Cardiac fibroblast (primary cell): ENCODE results near the gene ITGB7.

ENCODE experiments used
- DNase-seq, 2 donors: peaks; one replicate each; pipeline versions ENCODE4 v3.0.0 to v3.0.0-alpha.2; 2010; ENCODE audit warnings: low read depth in 2 of 2
- H3K4me3 ChIP-seq, 2 donors: replicated peaks in 1 of 2; 1 replicate in 1 of 2; 2 replicates in 1 of 2; pipeline ENCODE4 v1.5.1; 2011; ENCODE audit warnings: low read depth in 2 of 2, low read length in 2 of 2, mild to moderate bottlenecking in 2 of 2, moderate library complexity in 1 of 2
- CTCF ChIP-seq: IDR thresholded peaks from one replicate; pipeline ENCODE4 v1.5.1; 2011; ENCODE audit warnings: low read depth, mild to moderate bottlenecking, low read length, inconsistent platforms

Gene ITGB7

GRCh38 chr12:53191885-53192530 lies 15.0 kb downstream of the ITGB7 start:
- no peak for TF ChIP-seq CTCF
- no peak for DNase-seq
- no peak overlapping the region for H3K4me3 ChIP-seq

- H3K4me3 ChIP-seq, result no peak overlapping the region
- TF ChIP-seq CTCF, result no peak
- DNase-seq, result no peak
These were observed 15.8 kb downstream of the ITGB7 start for GRCh38 chr12:53191096-53191884.

DNA sequence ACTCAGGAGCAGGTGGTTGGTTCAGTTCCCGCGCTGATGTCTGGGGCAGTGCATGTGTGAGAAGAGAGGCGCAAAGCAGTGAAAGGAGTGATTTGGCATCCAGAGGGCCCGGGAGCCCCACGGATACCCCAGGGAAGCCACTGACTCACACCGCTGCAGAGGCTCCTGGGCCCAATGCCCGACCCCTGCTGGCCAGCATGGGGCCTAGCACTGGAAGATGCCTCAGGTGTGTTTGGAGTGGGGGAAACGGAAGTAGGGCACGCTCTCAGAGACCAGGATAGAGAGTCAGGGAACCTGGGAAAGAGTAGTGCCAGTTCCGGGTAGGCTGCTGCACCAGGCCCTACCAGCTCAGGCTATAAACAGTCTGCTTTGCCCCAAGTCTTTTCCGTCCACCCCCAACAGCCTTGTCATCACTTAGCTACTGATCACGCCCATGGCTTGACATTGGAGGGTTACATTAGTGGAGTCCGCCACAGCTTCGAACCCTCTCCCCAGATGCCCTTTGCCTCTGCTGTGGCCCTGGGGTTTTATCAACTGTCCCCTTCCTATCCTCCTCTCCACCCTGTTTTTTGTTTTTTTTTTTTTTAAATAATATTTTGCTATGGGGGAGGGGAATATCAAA lies 16.8 kb downstream of the ITGB7 start:
- H3K4me3 ChIP-seq, result no peak overlapping the region
- peak; percentile 96 for TF ChIP-seq CTCF
- DNase-seq, result peak; percentile 76 to 77

DNA sequence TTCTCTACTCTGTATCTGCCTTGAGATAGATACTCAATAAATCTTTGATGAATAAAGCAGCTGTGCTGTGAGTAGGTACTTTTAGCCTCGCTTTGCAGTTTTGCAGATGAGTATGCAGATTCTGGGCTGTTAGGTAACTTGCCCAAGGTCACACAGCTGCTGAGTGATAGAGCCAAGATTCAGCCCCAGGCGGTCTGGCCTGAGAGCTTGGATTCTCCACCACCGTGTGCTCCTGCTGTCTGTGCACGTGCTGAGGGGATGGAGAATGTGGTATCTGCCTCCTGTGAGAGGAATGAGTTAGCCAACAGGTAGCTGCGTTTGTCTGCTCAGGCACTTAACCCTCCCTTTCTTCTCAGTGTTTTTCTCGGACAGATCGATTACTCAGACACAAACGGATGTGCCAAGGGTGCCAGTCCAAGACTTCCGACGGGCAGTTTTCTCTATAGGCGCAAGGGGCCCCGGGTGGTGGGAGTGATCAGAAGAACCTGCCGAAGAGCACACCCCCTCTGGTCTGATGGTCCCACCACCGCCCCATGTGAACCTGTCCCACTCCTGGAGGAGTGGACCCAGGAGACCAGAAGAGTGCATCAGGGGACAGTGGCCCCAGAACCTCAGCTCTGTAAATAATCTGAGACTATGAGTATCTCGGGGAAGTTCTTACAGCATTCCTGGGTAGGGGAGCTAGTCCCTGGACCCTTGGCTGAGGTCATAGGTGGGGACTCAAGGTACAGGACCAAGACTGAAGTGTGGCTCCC lies 19.7 kb downstream of the ITGB7 start:
- no peak for DNase-seq
- H3K4me3 ChIP-seq, result no peak overlapping the region
- no peak for TF ChIP-seq CTCF

DNA sequence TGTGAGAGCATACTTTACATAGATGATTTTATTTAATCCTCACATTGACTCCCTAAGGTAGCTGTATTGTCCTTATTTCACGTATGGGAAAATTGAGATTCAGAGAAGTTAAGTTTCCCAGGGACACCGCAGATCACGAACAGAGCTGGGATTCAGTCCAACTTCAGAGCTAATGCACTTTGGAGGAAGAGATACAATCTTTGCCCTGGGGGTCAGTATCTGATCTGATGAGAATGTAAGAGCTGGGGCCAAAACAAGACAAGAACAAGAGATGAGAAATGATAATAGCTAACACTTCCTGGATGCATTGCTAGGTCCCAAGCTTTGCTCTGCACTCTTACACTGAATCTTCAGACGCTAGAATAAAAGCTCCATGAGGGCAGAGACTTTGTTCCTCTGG lies 20.3 kb downstream of the ITGB7 start:
- no peak overlapping the region for H3K4me3 ChIP-seq
- TF ChIP-seq CTCF, result no peak
- no peak for DNase-seq

DNA sequence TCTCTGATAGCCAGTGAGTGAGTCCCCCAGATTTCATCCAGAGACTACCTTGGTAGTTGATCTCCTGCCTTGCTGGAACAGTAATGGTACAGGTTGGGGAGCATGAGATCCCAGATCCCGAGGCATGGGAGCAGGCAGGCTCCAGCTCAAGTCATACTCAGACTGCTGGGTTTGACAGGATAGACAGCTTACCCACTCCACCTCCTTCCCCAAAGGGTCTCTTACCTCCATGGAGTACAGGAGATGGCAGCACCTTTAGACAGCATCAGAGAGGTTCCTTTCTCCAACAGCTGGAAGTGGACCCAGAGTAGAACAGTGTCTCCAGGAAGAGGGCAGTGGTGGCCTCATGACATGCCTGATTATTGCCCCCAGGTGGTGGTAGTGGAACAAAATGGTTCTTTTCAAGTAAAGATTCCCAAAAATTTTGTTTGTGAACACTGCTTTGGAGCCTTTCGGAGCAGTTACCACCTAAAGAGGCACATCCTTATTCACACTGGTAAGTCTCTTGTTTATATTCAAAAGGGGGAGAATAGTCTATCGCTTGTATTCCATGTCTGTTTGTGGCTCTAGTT lies 21.4 kb downstream of the ITGB7 start:
- no peak for DNase-seq
- no peak overlapping the region for H3K4me3 ChIP-seq

More for the DNA sequence above, 21.4 kb downstream of the ITGB7 start:
- TF ChIP-seq CTCF, result no peak
